Measurements from ENCODE around the gene OTUB1. TPM values are rescaled to one million over a fixed set of nuclear protein-coding genes. Genes with fewer than 3 reads are reported as not detected.

The OTUB1 gene
- total and polyA plus RNA-seq, 2 donors from 2014 or later: 69.0 to 118 TPM

DNA sequence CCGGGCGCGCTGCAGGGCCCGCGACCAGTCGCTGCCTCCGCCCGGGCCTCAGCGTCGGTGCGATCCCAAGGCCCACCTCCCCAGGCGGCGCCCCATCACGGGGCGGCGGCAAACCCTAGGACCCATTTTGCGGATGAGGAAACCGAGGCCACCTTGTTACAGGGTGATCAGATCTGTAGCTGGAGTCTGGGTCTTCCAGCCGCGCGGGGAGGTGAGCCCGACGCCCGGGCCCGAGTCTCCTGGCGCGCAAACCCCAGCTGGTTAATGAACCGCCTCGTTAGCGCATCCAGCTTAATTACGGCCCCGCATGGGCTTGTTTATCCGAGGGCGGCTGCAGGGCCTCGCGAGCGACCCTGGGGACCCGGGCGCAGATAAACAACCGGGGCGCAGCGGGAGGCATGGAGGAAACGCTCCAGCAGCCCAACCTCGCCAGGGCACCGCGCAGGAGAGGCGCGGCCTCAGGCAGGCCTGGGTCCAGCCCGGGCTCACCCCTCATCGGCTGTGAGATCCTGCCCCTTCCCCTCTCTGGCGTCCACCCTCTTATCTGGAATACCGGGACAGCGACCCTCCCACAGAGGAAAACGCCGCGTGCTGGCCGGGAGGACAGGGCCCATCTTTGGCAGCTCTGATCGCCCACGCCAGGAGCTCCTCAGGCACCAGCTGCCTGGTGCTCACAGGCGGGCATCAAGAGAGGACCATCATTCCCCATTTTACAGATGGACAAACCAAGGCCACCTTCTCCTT, 14.7 kb downstream of the OTUB1 start:
- FAIRE-seq (no peak), DNase-seq (peak in 3 of 5 donors; percentile 18 to 77 (median 33))
- TF ChIP-seq, protein P1, sequence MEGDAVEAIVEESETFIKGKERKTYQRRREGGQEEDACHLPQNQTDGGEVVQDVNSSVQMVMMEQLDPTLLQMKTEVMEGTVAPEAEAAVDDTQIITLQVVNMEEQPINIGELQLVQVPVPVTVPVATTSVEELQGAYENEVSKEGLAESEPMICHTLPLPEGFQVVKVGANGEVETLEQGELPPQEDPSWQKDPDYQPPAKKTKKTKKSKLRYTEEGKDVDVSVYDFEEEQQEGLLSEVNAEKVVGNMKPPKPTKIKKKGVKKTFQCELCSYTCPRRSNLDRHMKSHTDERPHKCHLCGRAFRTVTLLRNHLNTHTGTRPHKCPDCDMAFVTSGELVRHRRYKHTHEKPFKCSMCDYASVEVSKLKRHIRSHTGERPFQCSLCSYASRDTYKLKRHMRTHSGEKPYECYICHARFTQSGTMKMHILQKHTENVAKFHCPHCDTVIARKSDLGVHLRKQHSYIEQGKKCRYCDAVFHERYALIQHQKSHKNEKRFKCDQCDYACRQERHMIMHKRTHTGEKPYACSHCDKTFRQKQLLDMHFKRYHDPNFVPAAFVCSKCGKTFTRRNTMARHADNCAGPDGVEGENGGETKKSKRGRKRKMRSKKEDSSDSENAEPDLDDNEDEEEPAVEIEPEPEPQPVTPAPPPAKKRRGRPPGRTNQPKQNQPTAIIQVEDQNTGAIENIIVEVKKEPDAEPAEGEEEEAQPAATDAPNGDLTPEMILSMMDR (IDR thresholded peaks at IDR 0.05; ENCODE audit: borderline replicate concordance, extremely low read depth, insufficient read depth): no peak
- no peaks in the 10 kb centered on the region for H3K27me3 ChIP-seq (ENCODE audit: control insufficient read depth, insufficient read depth, low read length)
- H3K4me3 ChIP-seq (ENCODE audit: low read length in 3 of 3): peak overlapping the region in 1 of 3 donors; percentile 37
- peaks cover 0 to 33% (median 0%) of the 10 kb centered on the region in 3 donors for H3K4me1 ChIP-seq (ENCODE audit: control insufficient read depth in 2 of 3, insufficient read depth in 2 of 3, low read depth in 1 of 3, low read length in 3 of 3)
- intact Hi-C loops (cut with DNase I): no loop called here
- peaks cover 0 to 8% (median 6%) of the 10 kb centered on the region in 3 donors for H3K36me3 ChIP-seq (ENCODE audit: control insufficient read depth in 2 of 3, insufficient read depth in 3 of 3, low read length in 3 of 3)
- no peaks in the 10 kb centered on the region for H3K9me3 ChIP-seq (ENCODE audit: control insufficient read depth in 2 of 3, insufficient read depth in 1 of 3, low read length in 3 of 3)
- H3K9ac ChIP-seq (ENCODE audit: low read length in 3 of 3): peak overlapping the region in 2 of 3 donors; percentile 32 to 40
- H3K27ac ChIP-seq (ENCODE audit: low read depth in 2 of 2, low read length in 2 of 2): peak overlapping the region in 1 of 2 donors; percentile 17

DNA sequence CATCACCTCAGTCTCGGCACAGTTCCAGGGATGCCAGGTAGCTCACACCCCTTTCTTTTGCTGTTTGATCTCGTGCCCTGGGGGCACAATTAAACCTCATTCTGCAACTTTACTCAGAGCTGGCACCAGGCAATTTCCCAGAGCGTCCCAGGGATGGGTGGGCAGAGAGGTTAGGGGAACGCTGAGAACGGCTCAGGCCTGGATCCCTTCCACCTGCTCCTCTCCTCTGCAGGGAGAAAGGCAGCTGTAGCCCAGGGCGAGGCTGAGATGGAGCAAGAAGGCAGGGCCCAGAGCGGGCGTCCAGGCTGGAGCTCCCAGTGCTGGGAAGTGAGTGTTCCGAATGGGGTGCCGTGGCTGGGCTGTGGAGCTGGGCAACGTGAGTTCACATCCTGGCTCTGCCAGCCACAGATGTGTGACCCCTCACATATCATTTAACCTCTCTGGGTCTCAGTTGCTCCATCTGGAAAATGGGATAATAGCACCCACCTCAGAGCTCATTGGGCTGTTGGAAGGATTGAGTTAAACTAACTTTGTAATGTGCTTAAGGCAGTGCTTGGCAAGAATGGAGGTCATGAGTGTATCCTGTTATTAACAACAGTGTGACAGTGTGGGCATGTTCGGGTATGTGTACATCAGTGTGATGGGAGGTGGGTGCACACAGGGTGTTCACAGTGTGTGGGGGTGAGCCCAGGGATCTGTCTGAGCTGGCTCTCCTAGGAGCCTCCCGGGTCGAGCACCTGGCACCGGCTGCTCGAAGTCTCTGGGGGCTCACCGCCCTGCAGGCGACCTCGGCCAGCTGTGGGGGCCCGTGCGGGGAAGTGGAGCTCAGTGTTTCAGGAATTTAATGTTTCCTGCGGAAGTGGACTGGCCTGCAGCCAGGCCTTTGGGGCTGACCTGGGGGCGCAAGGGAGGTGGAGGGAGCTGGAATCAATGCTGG, 15.5 kb downstream of the OTUB1 start:
- no peak for FAIRE-seq
- peaks cover 0 to 33% (median 7%) of the 10 kb centered on the region in 3 donors for H3K4me1 ChIP-seq (ENCODE audit: control insufficient read depth in 2 of 3, insufficient read depth in 2 of 3, low read depth in 1 of 3, low read length in 3 of 3)

DNA sequence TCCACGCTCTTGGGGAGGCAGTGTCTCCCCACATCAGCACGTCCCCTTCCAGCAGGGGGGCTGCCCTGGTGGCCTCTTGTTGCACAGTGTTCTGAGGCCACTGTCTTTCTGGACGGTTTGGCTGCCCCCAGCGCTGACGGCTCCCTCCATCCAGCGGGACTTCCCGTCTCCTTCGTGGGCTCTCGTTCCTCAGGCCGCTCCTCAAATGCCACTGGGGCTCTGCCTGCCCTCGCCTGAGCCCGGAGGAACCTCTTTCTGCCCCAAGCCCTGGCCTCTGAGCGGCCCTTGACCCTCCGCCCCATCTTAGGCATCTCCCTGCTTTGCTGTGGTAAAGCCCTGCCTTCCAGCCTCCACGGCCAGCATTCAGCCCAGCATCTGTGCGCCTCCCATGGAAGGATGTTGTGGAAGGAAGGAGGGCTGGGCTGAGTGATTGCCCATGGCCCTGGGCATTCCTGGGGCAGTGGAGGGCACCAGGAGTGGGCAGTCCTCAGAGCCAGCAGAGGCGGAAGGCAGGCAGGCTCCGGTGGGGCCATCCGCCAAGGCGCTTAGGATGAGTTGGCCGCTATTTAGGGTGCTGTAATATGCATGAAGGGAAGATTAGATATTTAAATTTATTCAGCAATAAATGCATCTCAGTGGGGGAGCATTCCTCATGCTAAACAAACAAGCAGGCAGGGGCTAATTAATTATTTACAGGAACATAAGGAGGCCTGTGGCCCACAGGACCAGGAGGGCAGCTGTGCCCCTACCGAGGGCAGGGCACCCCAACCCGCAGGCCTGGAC, 17.8 kb downstream of the OTUB1 start:
- DNase-seq (peak in 2 of 5 donors; percentile 48 to 74), FAIRE-seq (no peak)
- Histone ChIP-seq H3K36me3 (ENCODE audit: control insufficient read depth in 2 of 3, insufficient read depth in 3 of 3, low read length in 3 of 3) (no peaks in the 10 kb centered on the region), H3K4me3 (ENCODE audit: low read length in 3 of 3) (no peak overlapping the region), H3K27me3 (ENCODE audit: control insufficient read depth, insufficient read depth, low read length) (no peaks in the 10 kb centered on the region), H3K9ac (ENCODE audit: low read length in 3 of 3) (no peak overlapping the region), H3K4me1 (ENCODE audit: control insufficient read depth in 2 of 3, insufficient read depth in 2 of 3, low read depth in 1 of 3, low read length in 3 of 3) (peaks cover 0 to 44% (median 8%) of the 10 kb centered on the region in 3 donors), H3K27ac (ENCODE audit: low read depth in 2 of 2, low read length in 2 of 2) (peak overlapping the region; percentile 2 to 67), H3K9me3 (ENCODE audit: control insufficient read depth in 2 of 3, insufficient read depth in 1 of 3, low read length in 3 of 3) (no peaks in the 10 kb centered on the region)
- intact Hi-C loops (cut with DNase I): no loop called here
- TF ChIP-seq, protein P1 (IDR thresholded peaks at IDR 0.05; ENCODE audit: borderline replicate concordance, extremely low read depth, insufficient read depth): no peak

More for the DNA sequence above, 15.5 kb downstream of the OTUB1 start:
- peak; percentile 74 to 90 (median 78) for DNase-seq
- H3K36me3 ChIP-seq (ENCODE audit: control insufficient read depth in 2 of 3, insufficient read depth in 3 of 3, low read length in 3 of 3): peaks cover 0 to 6% (median 4%) of the 10 kb centered on the region in 3 donors
- TF ChIP-seq, protein P1 (IDR thresholded peaks at IDR 0.05; ENCODE audit: borderline replicate concordance, extremely low read depth, insufficient read depth): no peak
- intact Hi-C loops (cut with DNase I): no loop called here
- no peak overlapping the region for H3K9ac ChIP-seq (ENCODE audit: low read length in 3 of 3)
- H3K27me3 ChIP-seq (ENCODE audit: control insufficient read depth, insufficient read depth, low read length): no peaks in the 10 kb centered on the region
- H3K4me3 ChIP-seq (ENCODE audit: low read length in 3 of 3): peak overlapping the region in 2 of 3 donors; percentile 11 to 17
- no peaks in the 10 kb centered on the region for H3K9me3 ChIP-seq (ENCODE audit: control insufficient read depth in 2 of 3, insufficient read depth in 1 of 3, low read length in 3 of 3)
- no peak overlapping the region for H3K27ac ChIP-seq (ENCODE audit: low read depth in 2 of 2, low read length in 2 of 2)
